ENCODE measurements around the gene CBX7.

Gene CBX7

GRCh38 chr22:39122772-39123470, 29.6 kb downstream of the CBX7 start:
- no peak for DNase-seq

GRCh38 chr22:39120983-39121382, 31.5 kb downstream of the CBX7 start:
- DNase-seq: no peak

GRCh38 chr22:39117585-39118191, 34.8 kb downstream of the CBX7 start:
- peak; percentile 39 for DNase-seq

- DNase-seq: no peak
Observed at GRCh38 chr22:39115977-39116621, 36.4 kb downstream of the CBX7 start.

GRCh38 chr22:39115570-39115969, 36.9 kb downstream of the CBX7 start:
- no peak for DNase-seq

- DNase-seq: no peak
Observed at GRCh38 chr22:39114112-39114511, 38.4 kb downstream of the CBX7 start.

- DNase-seq: no peak
Observed at GRCh38 chr22:39110631-39111561, 41.6 kb downstream of the CBX7 start.

GRCh38 chr22:39109361-39109760, 43.1 kb downstream of the CBX7 start:
- no peak for DNase-seq

- DNase-seq: no peak
Observed at GRCh38 chr22:39108487-39108886, 44.0 kb downstream of the CBX7 start.

GRCh38 chr22:39106326-39106725, 46.2 kb downstream of the CBX7 start:
- no peak for DNase-seq

GRCh38 chr22:39103431-39103830, 49.0 kb downstream of the CBX7 start:
- no peak for DNase-seq

- DNase-seq: no peak
Observed at GRCh38 chr22:39101226-39101625, 51.3 kb downstream of the CBX7 start.

GRCh38 chr22:39098576-39098975, 53.9 kb downstream of the CBX7 start:
- DNase-seq: no peak

GRCh38 chr22:39098026-39098425, 54.5 kb downstream of the CBX7 start:
- no peak for DNase-seq

GRCh38 chr22:39097098-39098020, 55.1 kb downstream of the CBX7 start, which contains the start of gene APOBEC3H:
TSS of gene APOBEC3H (plus strand) at chr22:39097244. CDS start at chr22:39100279, 3,035 bp downstream.
- no peak for DNase-seq

GRCh38 chr22:39095971-39096370, 56.5 kb downstream of the CBX7 start:
- no peak for DNase-seq

- no peak for DNase-seq
Observed at GRCh38 chr22:39094717-39095389, 57.6 kb downstream of the CBX7 start.

GRCh38 chr22:39092111-39092862, 60.2 kb downstream of the CBX7 start:
- no peak for DNase-seq

GRCh38 chr22:39091126-39092081, 61.1 kb downstream of the CBX7 start:
- DNase-seq: no peak
